Mesendoderm (in vitro differentiated cells): ENCODE data around the gene SHC4.
"Not testable (repeated sequence)": the region's sequence is repeated elsewhere in the genome, so short reads cannot be mapped to it uniquely, and the experiment has no call there.

Source experiments
- DNase-seq: peaks from one replicate; pipeline ENCODE4 v3.0.0; 2013
- H2AK5ac ChIP-seq: 2 replicates; pipeline ENCODE4 v1.6.1; 2013; ENCODE audit warnings: low read length, inconsistent platforms
- H2BK120ac ChIP-seq: 2 replicates; pipeline ENCODE4 v1.6.1; 2013; ENCODE audit warnings: low read depth, mild to moderate bottlenecking, low read length, moderate library complexity, mixed read lengths
- H2BK15ac ChIP-seq: replicated peaks from 2 replicates; pipeline ENCODE4 v1.6.1; 2013; ENCODE audit warnings: low read depth, mild to moderate bottlenecking, moderate library complexity
- H2BK5ac ChIP-seq: 2 replicates; pipeline ENCODE4 v1.6.1; 2013; ENCODE audit warnings: low read length, inconsistent platforms
- H3K18ac ChIP-seq: 2 replicates; pipeline ENCODE4 v1.6.1; 2013; ENCODE audit warnings: mild to moderate bottlenecking, low read length, mixed read lengths
- H3K23ac ChIP-seq: one replicate; pipeline ENCODE4 v1.6.1; 2013; ENCODE audit warnings: low read length
- H3K27ac ChIP-seq: 2 replicates; pipeline ENCODE4 v1.5.1; 2013; ENCODE audit warnings: low read depth, mild to moderate bottlenecking, inconsistent platforms, low read length, moderate library complexity
- H3K27me3 ChIP-seq: 2 replicates; pipeline ENCODE4 v1.6.1; 2013; ENCODE audit warnings: low read length, control low read depth, mild to moderate bottlenecking, inconsistent platforms; ENCODE audit not compliant: insufficient read depth, poor library complexity
- H3K36me3 ChIP-seq: 2 replicates; pipeline ENCODE4 v1.6.1; 2013; ENCODE audit warnings: low read length, inconsistent platforms; ENCODE audit not compliant: control insufficient read depth, insufficient read depth
- H3K4ac ChIP-seq: one replicate; pipeline ENCODE4 v1.6.1; 2013; ENCODE audit warnings: low read depth, mild to moderate bottlenecking, low read length, moderate library complexity
- H3K4me1 ChIP-seq: 2 replicates; pipeline ENCODE4 v1.6.1; 2013; ENCODE audit warnings: low read depth, low read length, inconsistent platforms; ENCODE audit not compliant: control insufficient read depth
- H3K4me2 ChIP-seq: 2 replicates; pipeline ENCODE4 v1.6.1; 2013; ENCODE audit warnings: low read length
- H3K4me3 ChIP-seq: 2 replicates; pipeline ENCODE4 v1.5.1; 2013; ENCODE audit warnings: mild to moderate bottlenecking, low read length
- H3K56ac ChIP-seq: one replicate; pipeline ENCODE4 v1.6.1; 2013; ENCODE audit warnings: low read length
- H3K79me1 ChIP-seq: 2 replicates; pipeline ENCODE4 v1.6.1; 2013; ENCODE audit warnings: low read length, inconsistent platforms
- H3K79me2 ChIP-seq: 2 replicates; pipeline ENCODE4 v1.6.1; 2013; ENCODE audit warnings: mild to moderate bottlenecking, low read length; ENCODE audit not compliant: control insufficient read depth, insufficient read depth
- H3K9ac ChIP-seq: 2 replicates; pipeline ENCODE4 v1.6.1; 2013; ENCODE audit warnings: low read length, inconsistent platforms
- H4K5ac ChIP-seq: one replicate; pipeline ENCODE4 v1.6.1; 2013; ENCODE audit warnings: low read length
- H4K8ac ChIP-seq: one replicate; pipeline ENCODE4 v1.6.1; 2013; ENCODE audit warnings: low read depth, mild to moderate bottlenecking, control low read depth, low read length, moderate library complexity
- WGBS: extraction: QIAGEN DNeasy Blood & Tissue Kit; methylation state at CpG from one replicate; pipeline ENCODE4 v1.1.7; 2013; ENCODE audit warnings: low lambda C conversion rate, missing lambda C conversion rate; ENCODE audit not compliant: insufficient coverage; ENCODE audit errors: extremely low coverage; 5-methylcytosine and 5-hydroxymethylcytosine counted together

SHC4 gene

GRCh38 chr15:48854434-48854833 is 109.3 kb downstream of the SHC4 start:
- WGBS: no CpG with 5 or more reads among the region's 3 CpGs
- not testable (repeated sequence) for H2BK120ac ChIP-seq, H3K4me3 ChIP-seq

GRCh38 chr15:48851956-48852355 is 111.8 kb downstream of the SHC4 start:
- no peaks in the 10 kb centered on the region for H3K79me1 ChIP-seq
- H2BK15ac ChIP-seq: no peak overlapping the region
- no peak overlapping the region for H4K8ac ChIP-seq
- H3K79me2 ChIP-seq: no peaks in the 10 kb centered on the region
- no peaks in the 10 kb centered on the region for H3K36me3 ChIP-seq
- no peak overlapping the region for H2AK5ac ChIP-seq
- no peak overlapping the region for H3K4me2 ChIP-seq
- H3K18ac ChIP-seq: no peak overlapping the region
- H2BK120ac ChIP-seq: no peak overlapping the region
- no peak overlapping the region for H3K4me3 ChIP-seq
- H3K27ac ChIP-seq: no peak overlapping the region
- no peaks in the 10 kb centered on the region for H3K27me3 ChIP-seq
- no peak overlapping the region for H2BK5ac ChIP-seq
- DNase-seq: no peak
- H3K23ac ChIP-seq: no peak overlapping the region
- H3K9ac ChIP-seq: no peak overlapping the region
- no peak overlapping the region for H3K56ac ChIP-seq
- H3K4ac ChIP-seq: no peak overlapping the region
- no peak overlapping the region for H4K5ac ChIP-seq
- H3K4me1 ChIP-seq: peaks cover 6% of the 10 kb centered on the region

More at GRCh38 chr15:48854434-48854833, 109.3 kb downstream of the SHC4 start:
- not testable (repeated sequence) for H3K4ac ChIP-seq, H4K5ac ChIP-seq, H3K4me1 ChIP-seq, H3K4me2 ChIP-seq, H3K23ac ChIP-seq, DNase-seq, H3K79me2 ChIP-seq, H2BK15ac ChIP-seq, H3K36me3 ChIP-seq, H4K8ac ChIP-seq, H2BK5ac ChIP-seq, H2AK5ac ChIP-seq, H3K18ac ChIP-seq, H3K27me3 ChIP-seq, H3K56ac ChIP-seq, H3K27ac ChIP-seq, H3K9ac ChIP-seq, H3K79me1 ChIP-seq

GRCh38 chr15:48850648-48851047 is 113.1 kb downstream of the SHC4 start:
- Histone ChIP-seq H2BK5ac (no peak overlapping the region), H3K27ac (no peak overlapping the region), H3K4me1 (peaks cover 4% of the 10 kb centered on the region), H3K4ac (no peak overlapping the region), H3K9ac (no peak overlapping the region), H2AK5ac (no peak overlapping the region), H2BK15ac (no peak overlapping the region), H3K4me2 (no peak overlapping the region), H2BK120ac (no peak overlapping the region), H3K27me3 (no peaks in the 10 kb centered on the region), H3K4me3 (no peak overlapping the region), H3K79me1 (no peaks in the 10 kb centered on the region), H4K8ac (no peak overlapping the region), H3K18ac (no peak overlapping the region), H3K36me3 (no peaks in the 10 kb centered on the region), H3K56ac (no peak overlapping the region), H4K5ac (no peak overlapping the region), H3K23ac (no peak overlapping the region), H3K79me2 (no peaks in the 10 kb centered on the region)
- no CpG with 5 or more reads among the region's 2 CpGs for WGBS
- no peak for DNase-seq

- no peak overlapping the region for H3K27ac ChIP-seq
- no peak overlapping the region for H3K4ac ChIP-seq
- no peak overlapping the region for H2AK5ac ChIP-seq
- no peak overlapping the region for H3K4me3 ChIP-seq
- H3K79me1 ChIP-seq: no peaks in the 10 kb centered on the region
- no peak overlapping the region for H3K23ac ChIP-seq
- no peak overlapping the region for H4K5ac ChIP-seq
- no peak overlapping the region for H3K18ac ChIP-seq
- no peaks in the 10 kb centered on the region for H3K36me3 ChIP-seq
- no peak overlapping the region for H3K4me2 ChIP-seq
- no peaks in the 10 kb centered on the region for H3K27me3 ChIP-seq
- no peak overlapping the region for H3K9ac ChIP-seq
- no peaks in the 10 kb centered on the region for H3K79me2 ChIP-seq
- DNase-seq: no peak
- H4K8ac ChIP-seq: no peak overlapping the region
- WGBS: no CpG with 5 or more reads among the region's 1 CpG
- H2BK120ac ChIP-seq: no peak overlapping the region
- no peak overlapping the region for H3K56ac ChIP-seq
- H3K4me1 ChIP-seq: no peaks in the 10 kb centered on the region
- no peak overlapping the region for H2BK15ac ChIP-seq
- H2BK5ac ChIP-seq: no peak overlapping the region
These were observed 118.6 kb downstream of the SHC4 start for GRCh38 chr15:48845123-48845522.

- no peak overlapping the region for H3K18ac ChIP-seq
- no peak overlapping the region for H3K4me3 ChIP-seq
- H3K23ac ChIP-seq: no peak overlapping the region
- H3K56ac ChIP-seq: no peak overlapping the region
- H2AK5ac ChIP-seq: no peak overlapping the region
- H3K36me3 ChIP-seq: no peaks in the 10 kb centered on the region
- H3K4me1 ChIP-seq: no peaks in the 10 kb centered on the region
- no peak overlapping the region for H4K5ac ChIP-seq
- no peaks in the 10 kb centered on the region for H3K27me3 ChIP-seq
- no peak overlapping the region for H2BK120ac ChIP-seq
- no peaks in the 10 kb centered on the region for H3K79me2 ChIP-seq
- WGBS: no CpG with 5 or more reads among the region's 6 CpGs
- H3K27ac ChIP-seq: no peak overlapping the region
- H2BK5ac ChIP-seq: no peak overlapping the region
- no peak overlapping the region for H3K4me2 ChIP-seq
- H2BK15ac ChIP-seq: no peak overlapping the region
- no peak overlapping the region for H3K9ac ChIP-seq
- H3K4ac ChIP-seq: no peak overlapping the region
- no peak for DNase-seq
- H3K79me1 ChIP-seq: no peaks in the 10 kb centered on the region
- H4K8ac ChIP-seq: no peak overlapping the region
These were observed 121.2 kb downstream of the SHC4 start for GRCh38 chr15:48842501-48842900.

GRCh38 chr15:48834756-48835155 is 129.0 kb downstream of the SHC4 start:
- H3K56ac ChIP-seq: no peak overlapping the region
- no peak overlapping the region for H4K8ac ChIP-seq
- H3K36me3 ChIP-seq: no peaks in the 10 kb centered on the region
- no peak overlapping the region for H3K9ac ChIP-seq
- DNase-seq: no peak
- no peak overlapping the region for H2BK15ac ChIP-seq
- no peak overlapping the region for H4K5ac ChIP-seq
- H2BK120ac ChIP-seq: no peak overlapping the region
- no peaks in the 10 kb centered on the region for H3K79me1 ChIP-seq
- WGBS: no CpG with 5 or more reads among the region's 5 CpGs
- no peaks in the 10 kb centered on the region for H3K27me3 ChIP-seq
- no peak overlapping the region for H3K23ac ChIP-seq
- H3K4me2 ChIP-seq: no peak overlapping the region
- H2BK5ac ChIP-seq: no peak overlapping the region
- no peak overlapping the region for H3K27ac ChIP-seq
- H3K18ac ChIP-seq: no peak overlapping the region
- no peaks in the 10 kb centered on the region for H3K79me2 ChIP-seq
- no peaks in the 10 kb centered on the region for H3K4me1 ChIP-seq
- no peak overlapping the region for H2AK5ac ChIP-seq
- H3K4me3 ChIP-seq: no peak overlapping the region
- H3K4ac ChIP-seq: no peak overlapping the region
